ENCODE results near the gene GRHL1. TPM values are rescaled to one million over a fixed set of nuclear protein-coding genes. Genes with fewer than 3 reads are reported as not detected.
"Not testable (repeated sequence)": the region's sequence is repeated elsewhere in the genome, so short reads cannot be mapped to it uniquely, and the experiment has no call there.

Gene GRHL1
- total RNA-seq, result 0.53 and 1.2 TPM in 2 replicates

DNA sequence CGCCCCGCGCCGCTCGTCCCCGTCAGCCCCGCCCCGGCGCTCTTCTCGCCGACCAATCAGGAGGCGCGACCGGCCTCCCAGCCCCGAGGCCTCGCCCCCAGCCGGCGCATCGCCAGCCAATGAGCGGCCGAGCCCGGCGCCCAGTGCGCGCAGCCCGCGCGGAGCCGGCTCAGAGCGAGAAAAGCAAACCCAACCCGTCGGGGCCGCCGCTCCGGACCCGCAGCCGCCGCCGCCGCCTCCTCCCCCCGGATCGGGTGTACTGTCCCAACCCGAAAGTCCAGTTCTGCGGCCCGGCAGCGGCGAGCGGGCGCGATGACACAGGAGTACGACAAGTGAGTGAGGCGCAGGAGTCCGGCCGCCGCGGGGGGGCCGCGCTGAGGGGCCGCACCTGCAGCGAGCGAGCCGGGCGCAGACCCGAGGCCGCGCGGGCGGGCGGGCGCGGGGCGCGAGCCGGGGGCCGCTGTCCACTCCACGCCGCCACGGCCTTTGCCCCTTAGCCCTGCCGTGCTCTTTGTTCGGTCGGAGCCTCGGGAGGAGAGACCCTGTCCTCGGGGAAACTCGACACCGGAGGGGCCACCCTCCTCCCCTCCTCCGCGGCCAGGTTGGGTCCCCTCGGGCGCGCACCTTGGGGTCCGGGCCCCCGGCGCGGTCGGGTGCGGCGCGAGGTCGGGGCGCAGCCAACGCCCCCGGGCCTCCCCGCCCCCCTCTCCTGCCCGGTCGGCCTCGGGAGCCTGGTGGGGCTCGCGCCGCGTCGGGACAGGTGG lies at the start of gene GRHL1:
TSS of gene GRHL1 (plus strand) at position 172 of the 764 bp plus-strand sequence. CDS start at position 313, 141 bp downstream.
- peak; percentile 65 for DNase-seq (ENCODE audit: low read depth, low spot score)

DNA sequence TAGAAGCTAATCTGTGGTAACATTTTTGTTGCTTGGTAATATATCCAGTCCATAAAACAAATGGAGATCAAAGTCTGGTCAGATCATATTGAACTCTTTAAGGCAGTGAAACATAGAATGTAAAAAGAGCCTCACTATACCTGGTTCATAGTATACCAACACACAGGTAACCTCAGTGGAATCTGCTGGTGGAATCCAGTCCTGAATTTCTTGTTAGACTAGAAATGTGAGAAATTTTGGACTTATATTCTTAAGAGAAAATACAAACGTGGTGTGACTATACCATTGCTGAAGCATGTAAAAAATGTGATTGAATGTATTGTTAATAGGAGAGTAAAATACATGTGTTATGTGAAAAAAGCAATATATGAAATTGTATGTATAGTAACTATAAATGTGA lies 46.1 kb upstream of the GRHL1 start:
- DNase-seq (ENCODE audit: low read depth, low spot score), result no peak

- no peak for DNase-seq (ENCODE audit: low read depth, low spot score)
Measured at GRCh38 chr2:9907402-9907801, 44.1 kb upstream of the GRHL1 start.

DNA sequence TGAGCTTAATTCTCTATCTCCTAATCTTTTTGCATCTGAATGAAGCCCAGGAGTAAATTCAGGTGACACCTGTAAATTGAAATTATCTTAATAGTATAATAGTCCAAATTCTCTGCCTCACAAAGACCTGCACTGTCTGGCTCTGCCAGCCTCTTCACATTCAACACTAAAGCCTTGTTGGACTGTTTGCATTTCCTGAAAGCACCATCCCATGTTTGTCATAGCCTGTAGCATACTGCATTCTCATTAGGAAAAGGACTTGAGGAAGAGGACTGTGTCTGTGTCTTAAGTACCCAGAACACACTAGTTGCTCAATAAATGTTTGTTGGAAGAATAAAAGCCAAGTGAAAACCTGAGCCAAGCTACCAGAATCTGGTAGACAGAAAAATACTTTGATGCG lies 42.9 kb upstream of the GRHL1 start:
- no peak for DNase-seq (ENCODE audit: low read depth, low spot score)

GRCh38 chr2:9909106-9909505 lies 42.4 kb upstream of the GRHL1 start:
- no peak for DNase-seq (ENCODE audit: low read depth, low spot score)

DNA sequence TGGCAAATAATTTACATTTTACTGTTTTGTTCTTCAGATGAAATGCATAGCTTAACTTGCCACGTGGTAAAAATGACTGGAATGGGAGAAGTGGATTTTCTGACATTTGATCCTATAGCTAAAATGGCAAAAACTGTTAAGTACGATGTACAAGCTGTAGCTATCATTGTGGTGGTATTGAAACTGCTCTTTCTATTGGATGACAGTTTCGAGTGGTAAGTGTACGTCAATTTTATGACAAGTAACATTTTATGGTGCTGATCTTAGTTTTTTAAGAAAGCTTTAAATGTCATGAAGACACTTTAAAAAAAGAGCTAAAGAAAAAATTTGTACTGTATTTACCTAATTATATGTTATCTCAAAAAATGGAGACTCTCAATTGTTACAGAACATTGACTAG lies 40.8 kb upstream of the GRHL1 start:
- DNase-seq (ENCODE audit: low read depth, low spot score), result no peak

GRCh38 chr2:9912468-9912867 lies 39.0 kb upstream of the GRHL1 start:
- no peak for DNase-seq (ENCODE audit: low read depth, low spot score)

- DNase-seq (ENCODE audit: low read depth, low spot score), result peak; percentile 32
Measured at GRCh38 chr2:9914384-9915065, 37.0 kb upstream of the GRHL1 start.

DNA sequence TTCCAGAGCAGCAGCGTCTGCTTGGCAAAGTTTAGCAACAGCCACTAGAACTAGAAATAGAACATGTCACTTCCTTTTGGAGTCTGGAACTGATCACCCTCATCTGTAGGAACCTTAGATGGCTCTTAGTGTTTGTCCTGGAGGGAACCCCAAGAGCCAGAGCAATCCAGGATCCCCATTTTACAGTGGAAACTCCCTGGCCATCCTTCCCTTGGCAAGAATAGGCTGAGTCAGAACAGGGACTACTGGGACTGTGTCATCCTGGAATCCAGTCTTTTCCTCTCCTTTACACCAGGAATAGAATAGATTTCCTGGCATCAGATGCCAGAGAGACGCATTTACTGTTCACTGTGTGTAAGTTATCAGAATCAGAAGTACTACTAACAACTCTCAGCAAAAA lies 33.2 kb upstream of the GRHL1 start:
- DNase-seq (ENCODE audit: low read depth, low spot score), result peak; percentile 22

DNA sequence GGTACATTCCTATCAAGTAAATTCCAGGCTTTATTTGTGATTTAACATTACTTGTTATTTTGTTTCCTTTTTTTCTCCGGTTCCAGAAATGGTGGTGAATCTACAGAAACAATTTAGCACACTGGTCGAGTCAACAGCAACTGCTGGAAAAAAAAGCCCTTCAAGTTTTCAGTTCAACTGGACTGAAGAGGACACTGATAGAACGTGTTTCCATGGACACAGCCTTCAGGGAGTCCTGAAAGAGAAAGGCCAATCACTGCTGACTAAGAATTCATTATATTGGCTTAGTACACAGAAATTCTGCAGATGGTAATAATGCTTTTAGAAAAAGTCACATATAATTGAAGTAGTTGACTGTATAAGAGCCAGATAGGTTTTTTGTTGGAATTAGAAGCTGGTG lies 32.0 kb upstream of the GRHL1 start:
- no peak for DNase-seq (ENCODE audit: low read depth, low spot score)

GRCh38 chr2:9927020-9927419 lies 24.5 kb upstream of the GRHL1 start:
- DNase-seq (ENCODE audit: low read depth, low spot score), result not testable (repeated sequence)

DNA sequence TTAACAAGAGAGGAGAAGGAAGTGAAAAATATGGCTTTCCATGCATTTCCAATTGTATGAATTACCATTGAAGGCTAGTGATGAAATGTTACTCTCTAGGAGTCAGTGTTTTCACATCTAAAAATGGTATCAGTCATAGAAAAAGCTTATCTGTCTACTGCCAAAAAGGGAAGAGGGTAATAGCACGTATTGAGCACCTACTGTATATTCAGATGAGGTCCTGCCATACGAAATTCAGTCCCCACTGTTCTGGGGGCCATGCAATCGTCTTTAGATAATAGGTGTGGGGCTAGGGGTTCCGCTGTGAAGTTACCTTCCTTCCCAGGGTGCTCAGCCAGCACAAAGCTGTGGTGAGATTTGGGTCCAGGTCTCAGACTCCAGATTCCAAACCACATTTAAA lies 14.2 kb upstream of the GRHL1 start:
- DNase-seq (ENCODE audit: low read depth, low spot score), result no peak

GRCh38 chr2:9937968-9938367 lies 13.5 kb upstream of the GRHL1 start:
- no peak for DNase-seq (ENCODE audit: low read depth, low spot score)

GRCh38 chr2:9939587-9940485 lies 11.7 kb upstream of the GRHL1 start:
- DNase-seq (ENCODE audit: low read depth, low spot score), result no peak

GRCh38 chr2:9941196-9941995 lies 10.1 kb upstream of the GRHL1 start:
- no peak for DNase-seq (ENCODE audit: low read depth, low spot score)

GRCh38 chr2:9941996-9942390 lies 9.5 kb upstream of the GRHL1 start:
- no peak for DNase-seq (ENCODE audit: low read depth, low spot score)

DNA sequence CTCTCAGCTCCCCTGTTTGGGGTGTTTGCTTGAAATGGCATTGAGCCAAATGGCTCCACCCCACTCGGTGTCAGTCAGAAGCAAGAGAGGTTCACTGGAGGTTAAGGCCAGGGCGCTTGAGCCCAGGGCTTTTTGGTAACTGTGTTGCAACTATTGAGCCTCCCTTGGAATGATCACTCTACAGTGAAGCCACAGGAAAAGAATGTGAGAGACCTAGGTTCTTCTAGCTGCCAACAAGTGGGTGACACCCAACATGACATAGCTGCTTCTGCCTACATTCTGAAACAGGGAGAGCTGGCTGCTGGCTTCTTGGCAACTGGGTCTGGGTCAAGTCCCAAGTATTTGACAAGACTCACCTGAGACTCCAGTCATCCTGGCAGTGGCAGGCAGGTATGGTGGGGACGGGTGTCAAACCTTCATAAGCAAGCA lies 7.1 kb upstream of the GRHL1 start:
- DNase-seq (ENCODE audit: low read depth, low spot score), result no peak

GRCh38 chr2:9945596-9945995 lies 5.9 kb upstream of the GRHL1 start:
- no peak for DNase-seq (ENCODE audit: low read depth, low spot score)

DNA sequence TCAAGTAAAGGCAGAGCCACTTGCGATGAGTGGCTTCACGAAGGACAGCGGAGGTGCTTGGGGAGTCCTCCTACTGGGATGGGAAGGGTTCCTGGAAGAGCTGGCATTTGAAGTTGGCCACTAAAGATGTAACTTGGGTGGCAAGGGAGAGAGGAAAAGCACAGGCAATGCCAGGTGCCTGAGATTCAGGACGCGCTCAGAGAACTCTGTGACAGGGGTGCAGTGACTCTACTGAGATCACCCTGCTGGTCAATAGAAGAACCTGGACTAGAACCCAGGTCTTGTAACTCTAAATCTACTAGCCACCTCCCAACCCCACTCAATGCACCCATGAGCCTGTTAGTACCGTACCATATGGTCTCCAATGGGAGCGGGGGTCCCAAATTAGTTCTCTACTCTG lies 5.4 kb upstream of the GRHL1 start:
- DNase-seq (ENCODE audit: low read depth, low spot score), result no peak

- no peak for DNase-seq (ENCODE audit: low read depth, low spot score)
Measured at GRCh38 chr2:9946818-9947217, 4.7 kb upstream of the GRHL1 start.

DNA sequence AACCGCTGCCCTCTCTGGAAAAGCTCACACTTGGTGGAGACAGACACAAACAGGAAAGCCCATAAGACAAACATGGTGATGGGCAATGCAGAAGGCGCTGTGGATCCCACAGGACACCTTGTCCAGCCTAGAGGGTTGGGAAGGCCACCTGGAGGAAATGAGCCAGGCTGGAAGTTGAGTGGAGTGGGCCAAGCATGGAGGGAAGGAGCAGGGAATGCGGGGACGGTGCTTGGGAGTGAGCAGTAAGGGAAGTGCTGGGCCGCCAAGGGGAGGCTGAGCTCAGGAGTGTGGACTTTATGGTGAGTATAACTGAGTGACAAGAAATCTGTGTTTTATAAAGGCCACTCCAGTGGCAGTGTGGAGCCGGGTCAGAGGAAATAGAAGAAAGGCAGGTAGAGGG lies 2.8 kb upstream of the GRHL1 start:
- no peak for DNase-seq (ENCODE audit: low read depth, low spot score)
